NCI-H2081 (cell line): ENCODE measurements around the gene ADGB.

ENCODE experiments used
- DNase-seq, 2 experiments: peaks; one replicate each; lab custom pipeline; 2025; lab: John Stamatoyannopoulos, UW

ADGB gene

DNA sequence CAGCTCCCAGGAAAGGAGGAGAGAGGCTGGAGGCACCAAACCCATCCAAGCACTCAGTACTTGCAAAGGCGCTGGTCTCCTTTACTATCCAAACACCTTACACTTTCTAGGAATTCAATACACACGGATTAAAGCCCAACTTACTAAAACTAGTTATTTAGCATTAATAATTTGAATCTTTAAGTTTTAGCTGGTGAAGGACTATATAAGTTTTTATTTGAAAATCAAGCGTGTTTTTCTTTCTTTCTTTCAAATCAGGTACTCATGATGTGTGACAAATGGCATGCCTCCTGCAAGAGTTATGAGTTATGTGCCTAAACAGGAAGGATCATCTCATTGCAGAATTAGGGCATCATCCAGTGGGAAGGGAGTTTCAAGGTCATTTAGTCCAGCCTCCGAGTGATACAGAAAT, 263.7 kb downstream of the ADGB start:
- DNase-seq, result no peak

DNA sequence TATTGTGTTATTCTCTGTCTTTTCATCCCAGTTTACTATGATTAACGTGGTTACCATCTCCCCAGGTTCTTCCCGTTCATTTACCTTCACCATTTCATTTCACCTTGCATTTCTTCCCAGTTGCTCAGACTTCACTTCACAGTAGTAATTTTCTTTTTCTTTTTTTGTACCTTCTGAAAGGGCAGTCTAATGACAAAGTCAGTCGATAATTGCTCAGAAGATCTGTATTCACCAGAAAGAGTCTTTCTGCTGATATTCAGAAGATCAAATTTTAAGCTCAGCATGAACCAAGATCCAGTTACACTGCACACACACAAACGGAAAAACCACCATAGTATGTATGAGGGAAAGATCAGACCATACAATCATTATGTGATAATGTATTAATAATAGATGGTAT, 265.5 kb downstream of the ADGB start:
- no peak for DNase-seq

DNA sequence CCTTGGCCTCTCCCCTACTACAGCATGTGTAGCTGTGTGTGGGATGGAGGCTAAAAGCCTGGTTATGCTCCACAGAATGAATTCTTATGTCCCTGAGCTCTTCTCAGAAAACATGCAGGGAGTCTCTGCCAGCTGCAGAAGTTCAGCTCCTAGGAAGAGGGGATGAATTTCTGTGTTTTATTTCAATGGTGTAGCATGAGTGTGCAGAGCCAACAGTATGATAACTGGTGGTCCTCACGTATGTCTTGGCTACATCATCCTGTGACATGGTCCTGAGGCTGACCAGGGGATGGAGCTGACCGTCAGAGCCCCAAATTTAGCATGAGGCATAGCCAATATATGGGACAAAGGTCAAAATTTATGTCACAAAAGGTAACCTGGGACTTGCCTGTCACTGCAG, 266.1 kb downstream of the ADGB start:
- no peak for DNase-seq
